WTC11 (cell line): ENCODE results near the gene OR52E1. TPM values are rescaled to one million over a fixed set of nuclear protein-coding genes. Genes with fewer than 3 reads are reported as not detected.

Experiments
- ATAC-seq: fragments of 200-7000 bp; cut with Tn5 transposase; 2 replicates; pipeline ENCODE4 v1.10.0; 2021; ENCODE audit warnings: mild to moderate bottlenecking, moderate library complexity
- CTCF ChIA-PET: fragments of 300-600 bp; sonication (Branson Sonifier 250); formaldehyde crosslinking; loops from one replicate; lab custom pipeline; 2021; ENCODE audit warnings: antibody characterized with exemption; lab: Charles Lee
- POLR2A ChIA-PET: fragments of 350-600 bp; sonication (Branson Sonifier 250); formaldehyde crosslinking; loops from one replicate; lab custom pipeline; 2021; ENCODE audit warnings: antibody characterized with exemption; lab: Charles Lee
- DNase-seq: peaks from one replicate; pipeline ENCODE4 v3.0.0; 2021; ENCODE audit warnings: low spot score
- H3K27ac Mint-ChIP-seq: 2 replicates; pipeline ENCODE4 v1.8.0; 2021; ENCODE audit warnings: mixed read lengths
- H3K27me3 Mint-ChIP-seq: 2 replicates; pipeline ENCODE4 v1.8.0; 2021; ENCODE audit warnings: low read depth, mild to moderate bottlenecking, moderate library complexity, mixed read lengths
- H3K36me3 Mint-ChIP-seq: 2 replicates; pipeline ENCODE4 v1.8.0; 2021; ENCODE audit warnings: mixed read lengths
- H3K4me1 Mint-ChIP-seq: 2 replicates; pipeline ENCODE4 v1.8.0; 2022; ENCODE audit warnings: mixed read lengths
- H3K4me3 Mint-ChIP-seq: 2 replicates; pipeline ENCODE4 v1.8.0; 2021; ENCODE audit warnings: mild to moderate bottlenecking, moderate library complexity, mixed read lengths
- H3K9me3 Mint-ChIP-seq: 2 replicates; pipeline ENCODE4 v1.8.0; 2021; ENCODE audit warnings: mixed read lengths
- ATF6 ChIP-seq: sonication (generic); formaldehyde crosslinking; IDR thresholded peaks from 2 replicates; pipeline ENCODE4 v1.8.1; 2023; ENCODE audit warnings: mild to moderate bottlenecking, missing genetic modification reagents
- E2F1 ChIP-seq: sonication (generic); formaldehyde crosslinking; IDR thresholded peaks from 2 replicates; pipeline ENCODE4 v1.8.0; 2022; ENCODE audit warnings: mild to moderate bottlenecking, missing genetic modification reagents
- E2F5 ChIP-seq: sonication (generic); formaldehyde crosslinking; IDR thresholded peaks from 2 replicates; pipeline ENCODE4 v1.8.1; 2022; ENCODE audit warnings: mild to moderate bottlenecking, moderate library complexity, missing genetic modification reagents
- EMX1 ChIP-seq: fragments of 250-450 bp; sonication (Bioruptor Pico); IDR thresholded peaks from 2 replicates; pipeline ENCODE4 v1.8.0; 2021; ENCODE audit warnings: mild to moderate bottlenecking
- ERG ChIP-seq: fragments of 250-450 bp; sonication (Bioruptor Pico); IDR thresholded peaks from 2 replicates; pipeline ENCODE4 v1.8.0; 2021; ENCODE audit warnings: mild to moderate bottlenecking
- FOXJ3 ChIP-seq: sonication (generic); formaldehyde crosslinking; IDR thresholded peaks from 2 replicates; pipeline ENCODE4 v1.9.0; 2021; ENCODE audit warnings: missing genetic modification reagents, mild to moderate bottlenecking, borderline replicate concordance
- FOXP1 ChIP-seq: sonication (generic); formaldehyde crosslinking; IDR thresholded peaks from 2 replicates; pipeline ENCODE4 v1.8.0; 2022; ENCODE audit warnings: missing genetic modification reagents, mild to moderate bottlenecking, moderate library complexity, borderline replicate concordance
- GRHL2 ChIP-seq: fragments of 250-450 bp; sonication (Bioruptor Pico); IDR thresholded peaks from 2 replicates; pipeline ENCODE4 v1.8.0; 2022; ENCODE audit warnings: mild to moderate bottlenecking, moderate library complexity; ENCODE audit not compliant: insufficient replicate concordance, severe bottlenecking
- GTF2I ChIP-seq: fragments of 250-450 bp; sonication (Bioruptor Pico); conservative IDR thresholded peaks from 2 replicates; pipeline ENCODE4 v1.4.0; 2021; ENCODE audit warnings: mild to moderate bottlenecking
- JAZF1 ChIP-seq: fragments of 250-450 bp; sonication (Bioruptor Pico); IDR thresholded peaks from 2 replicates; pipeline ENCODE4 v1.9.0; 2021; ENCODE audit warnings: moderate library complexity, mild to moderate bottlenecking, inconsistent platforms
- JUN ChIP-seq: sonication (generic); formaldehyde crosslinking; IDR thresholded peaks from 2 replicates; pipeline ENCODE4 v1.8.0; 2023; ENCODE audit warnings: mild to moderate bottlenecking, missing genetic modification reagents
- KAT7 ChIP-seq: sonication (generic); formaldehyde crosslinking; IDR thresholded peaks from 2 replicates; pipeline ENCODE4 v1.8.1; 2023; ENCODE audit warnings: missing genetic modification reagents, mild to moderate bottlenecking, borderline replicate concordance
- MAX ChIP-seq: sonication (generic); formaldehyde crosslinking; IDR thresholded peaks from 2 replicates; pipeline ENCODE4 v1.8.0; 2022; ENCODE audit warnings: mild to moderate bottlenecking, missing genetic modification reagents
- MXD4 ChIP-seq: fragments of 250-450 bp; sonication (Bioruptor Pico); IDR thresholded peaks from 2 replicates; pipeline ENCODE4 v1.8.0; 2021; ENCODE audit warnings: mild to moderate bottlenecking, moderate library complexity, borderline replicate concordance
- MYBL2 ChIP-seq: sonication (generic); formaldehyde crosslinking; IDR thresholded peaks from 2 replicates; pipeline ENCODE4 v1.8.1; 2023; ENCODE audit warnings: mild to moderate bottlenecking, moderate library complexity, missing genetic modification reagents
- NFATC4 ChIP-seq: fragments of 250-450 bp; sonication (Bioruptor Pico); IDR thresholded peaks from 2 replicates; pipeline ENCODE4 v1.9.0; 2021; ENCODE audit warnings: mild to moderate bottlenecking
- PREB ChIP-seq: sonication (generic); formaldehyde crosslinking; IDR thresholded peaks from 2 replicates; pipeline ENCODE4 v1.8.1; 2022; ENCODE audit warnings: mild to moderate bottlenecking, missing genetic modification reagents, moderate library complexity, borderline replicate concordance
- RELA ChIP-seq: sonication (generic); formaldehyde crosslinking; IDR thresholded peaks from 2 replicates; pipeline ENCODE4 v1.8.1; 2022; ENCODE audit warnings: missing genetic modification reagents, mild to moderate bottlenecking, borderline replicate concordance
- RORB ChIP-seq: fragments of 250-450 bp; sonication (Bioruptor Pico); IDR thresholded peaks from 2 replicates; pipeline ENCODE4 v1.9.0; 2021; ENCODE audit warnings: mild to moderate bottlenecking
- SMAD3 ChIP-seq: sonication (generic); formaldehyde crosslinking; IDR thresholded peaks from 2 replicates; pipeline ENCODE4 v1.8.0; 2022; ENCODE audit warnings: missing genetic modification reagents, mild to moderate bottlenecking, borderline replicate concordance
- SP1 ChIP-seq: sonication (generic); formaldehyde crosslinking; conservative IDR thresholded peaks from 2 replicates; pipeline ENCODE4 v1.8.1; 2022; ENCODE audit warnings: missing genetic modification reagents
- TEAD4 ChIP-seq: sonication (generic); formaldehyde crosslinking; IDR thresholded peaks from 2 replicates; pipeline ENCODE4 v1.8.0; 2022; ENCODE audit warnings: mild to moderate bottlenecking, missing genetic modification reagents
- TP53 ChIP-seq: sonication (generic); formaldehyde crosslinking; IDR thresholded peaks from 2 replicates; pipeline ENCODE4 v1.8.1; 2023; ENCODE audit warnings: mild to moderate bottlenecking, missing genetic modification reagents
- ZBTB43 ChIP-seq: sonication (generic); formaldehyde crosslinking; IDR thresholded peaks from 2 replicates; pipeline ENCODE4 v1.8.1; 2023; ENCODE audit warnings: mild to moderate bottlenecking, missing genetic modification reagents
- ZNF138 ChIP-seq: sonication (generic); formaldehyde crosslinking; conservative IDR thresholded peaks from 2 replicates; pipeline ENCODE4 v1.8.1; 2022; ENCODE audit warnings: mild to moderate bottlenecking, moderate library complexity, missing genetic modification reagents
- ZNF219 ChIP-seq: sonication (generic); formaldehyde crosslinking; IDR thresholded peaks from 2 replicates; pipeline ENCODE4 v1.8.0; 2023; ENCODE audit warnings: missing genetic modification reagents, mild to moderate bottlenecking, borderline replicate concordance
- ZNF232 ChIP-seq: sonication (generic); formaldehyde crosslinking; IDR thresholded peaks from 2 replicates; pipeline ENCODE4 v1.8.0; 2022; ENCODE audit warnings: mild to moderate bottlenecking, missing genetic modification reagents
- ZNF317 ChIP-seq: sonication (generic); formaldehyde crosslinking; IDR thresholded peaks from 2 replicates; pipeline ENCODE4 v1.8.1; 2023; ENCODE audit warnings: low read depth, mild to moderate bottlenecking, moderate library complexity, missing genetic modification reagents, borderline replicate concordance
- total RNA-seq: library from RNA; stranded (reverse); gene quantifications from 3 replicates; pipeline ENCODE4 v1.2.3, GENCODE V29; 2021

The OR52E1 gene
- total RNA-seq, 1 experiment from 2014 or later: not detected

- H3K9me3 Mint-ChIP-seq: no peaks in the 10 kb centered on the region
- TF ChIP-seq GTF2I: no peak
- no peak for TF ChIP-seq RORB (CRISPR knock-in tag)
- TF ChIP-seq ERG: no peak
- no peak for TF ChIP-seq PREB (CRISPR knock-in tag)
- no peak for TF ChIP-seq ZNF232 (CRISPR knock-in tag)
- no peak for TF ChIP-seq TEAD4 (CRISPR knock-in tag)
- no peak for TF ChIP-seq MYBL2 (CRISPR knock-in tag)
- TF ChIP-seq EMX1: no peak
- TF ChIP-seq JUN (CRISPR knock-in tag): no peak
- no peak for TF ChIP-seq FOXP1 (CRISPR knock-in tag)
- TF ChIP-seq FOXJ3 (CRISPR knock-in tag): no peak
- TF ChIP-seq TP53 (CRISPR knock-in tag): no peak
- no peak for TF ChIP-seq ATF6 (CRISPR knock-in tag)
- TF ChIP-seq MXD4 (CRISPR knock-in tag): no peak
- TF ChIP-seq SP1 (CRISPR knock-in tag): no peak
- H3K4me1 Mint-ChIP-seq: no peaks in the 10 kb centered on the region
- ATAC-seq (no peak), DNase-seq (no peak)
- no peak overlapping the region for H3K27ac Mint-ChIP-seq
- ChIA-PET CTCF (no interaction called here), POLR2A (no interaction called here)
- H3K36me3 Mint-ChIP-seq: no peaks in the 10 kb centered on the region
- peaks cover 2% of the 10 kb centered on the region; the same call in 1 of the 2 replicates for H3K27me3 Mint-ChIP-seq
- no peak overlapping the region for H3K4me3 Mint-ChIP-seq
Measured at GRCh38 chr11:5092821-5093585, 23.6 kb downstream of the OR52E1 start.

- CTCF ChIA-PET: no interaction called here
- H3K4me1 Mint-ChIP-seq: no peaks in the 10 kb centered on the region
- no peaks in the 10 kb centered on the region for H3K36me3 Mint-ChIP-seq
- ATAC-seq: no peak
- H3K27ac Mint-ChIP-seq: no peak overlapping the region
- POLR2A ChIA-PET: no interaction called here
- peaks cover 2% of the 10 kb centered on the region; the same call in 1 of the 2 replicates for H3K27me3 Mint-ChIP-seq
- DNase-seq: no peak
- no peaks in the 10 kb centered on the region for H3K9me3 Mint-ChIP-seq
- H3K4me3 Mint-ChIP-seq: no peak overlapping the region
- TF ChIP-seq KAT7 (CRISPR knock-in tag) (no peak), ZNF138 (no peak), ZNF317 (CRISPR knock-in tag) (no peak), E2F1 (CRISPR knock-in tag) (no peak), NFATC4 (CRISPR knock-in tag) (no peak), SMAD3 (CRISPR knock-in tag) (no peak), E2F5 (CRISPR knock-in tag) (no peak), RELA (CRISPR knock-in tag) (no peak), MXD4 (CRISPR knock-in tag) (no peak), JAZF1 (CRISPR knock-in tag) (no peak), FOXJ3 (CRISPR knock-in tag) (no peak), ZNF219 (CRISPR knock-in tag) (no peak), ZBTB43 (CRISPR knock-in tag) (no peak), GRHL2 (CRISPR knock-in tag) (no peak), ZNF232 (CRISPR knock-in tag) (no peak), MAX (no peak)
Measured at GRCh38 chr11:5096011-5096410, 26.6 kb downstream of the OR52E1 start.
